K562 (cell line): ENCODE data around the gene PRR15L. TPM values are rescaled to one million over a fixed set of nuclear protein-coding genes. Genes with fewer than 3 reads are reported as not detected.

Experiments
- ARID1B ChIP-seq: fragments of 450-650 bp; IDR thresholded peaks from 2 replicates; pipeline ENCODE4 v1.6.1; 2016; ENCODE audit warnings: antibody characterized with exemption, mild to moderate bottlenecking, inconsistent platforms
- DDX20 ChIP-seq: fragments of 450-650 bp; IDR thresholded peaks from 2 replicates; pipeline ENCODE4 v1.6.1; 2016; ENCODE audit warnings: missing genetic modification characterization, low read depth, mild to moderate bottlenecking, missing compliant biosample characterization, moderate library complexity
- HMBOX1 ChIP-seq: sonication (generic); IDR thresholded peaks from 2 replicates; pipeline ENCODE4 v1.6.1; 2016
- NELFE ChIP-seq: IDR thresholded peaks from 2 replicates; pipeline ENCODE4 v1.6.1; 2011; ENCODE audit warnings: mild to moderate bottlenecking; ENCODE audit not compliant: insufficient read depth, insufficient read length
- PHF21A ChIP-seq: fragments of 450-650 bp; IDR thresholded peaks from 2 replicates; pipeline ENCODE4 v1.6.1; 2017; ENCODE audit warnings: low read depth, borderline replicate concordance
- SLC30A9 ChIP-seq: fragments of 250-450 bp; sonication (Bioruptor Pico); IDR thresholded peaks from 2 replicates; pipeline ENCODE4 v1.8.0; 2022; ENCODE audit warnings: mild to moderate bottlenecking, moderate library complexity
- TAF1 ChIP-seq: IDR thresholded peaks from 2 replicates; pipeline ENCODE4 v1.6.1; 2011; ENCODE audit warnings: mild to moderate bottlenecking, low read length, moderate library complexity; ENCODE audit not compliant: insufficient read depth, control insufficient read depth, severe bottlenecking; ENCODE audit errors: extremely low read depth
- THRB ChIP-seq: fragments of 450-650 bp; formaldehyde crosslinking; conservative IDR thresholded peaks from 2 replicates; pipeline ENCODE4 v1.4.0; 2022; ENCODE audit warnings: mild to moderate bottlenecking, missing genetic modification characterization
- U2AF1 ChIP-seq: fragments of 200-400 bp; formaldehyde crosslinking; optimal IDR thresholded peaks from 2 replicates; pipeline ENCODE3; 2017; ENCODE audit warnings: mild to moderate bottlenecking, low read depth, low read length, moderate library complexity
- ZNF143 ChIP-seq: sonication (generic); formaldehyde crosslinking; IDR thresholded peaks from 2 replicates; pipeline ENCODE4 v1.9.0; 2022; ENCODE audit warnings: mild to moderate bottlenecking, missing genetic modification reagents
- polyA plus RNA-seq, 8 experiments: library from polyadenylated mRNA; depleted of rRNA in 4 of 8; stranded (reverse) in 5 of 8; unstranded in 3 of 8; fragments of >200 nt; fragmentation: Nextera tagmentation in 2 of 8; fragmentation: Illumina TruSeq in 1 of 8; extraction: Ambion mirVana in 2 of 8; extraction: Trizol in 1 of 8; gene quantifications; 2 replicates each; pipeline versions ENCODE4 v1.2.1 to v1.2.3, GENCODE V29; 2011 to 2014; ENCODE audit warnings: inconsistent platforms in 1 of 8, missing spikeins in 1 of 8
- total RNA-seq, 7 experiments: library from RNA; depleted of rRNA in 6 of 7; stranded (reverse); fragments of >200 nt in 6 of 7; fragmentation: Illumina TruSeq in 2 of 7; extraction: Trizol in 2 of 7; gene quantifications; 2 replicates each; pipeline versions ENCODE4 v1.2.1 to v1.2.3, GENCODE V29; 2011 to 2021; ENCODE audit warnings: low replicate concordance in 1 of 7

PRR15L gene
- total and polyA plus RNA-seq, 9 of the 15 experiments (the other 6 are each of a cell fraction or from before 2014, with no cell fraction given) = 0.03 TPM; not detected in 8

GRCh38 chr17:47931848-47932247 lies 25.8 kb downstream of the PRR15L start (continued):
- TF ChIP-seq DDX20 (tag) = no peak
- TF ChIP-seq NELFE = no peak
- TF ChIP-seq HMBOX1 = no peak
- no peak for TF ChIP-seq SLC30A9 (CRISPR knock-in tag)
- no peak for TF ChIP-seq THRB (CRISPR knock-in tag)
- TF ChIP-seq TAF1 = no peak
- no peak for TF ChIP-seq PHF21A
- no peak for TF ChIP-seq ARID1B
- TF ChIP-seq ZNF143 (CRISPR knock-in tag) = no peak
- TF ChIP-seq U2AF1 = no peak
